Activated CD8-positive, alpha-beta memory T cell treated with anti-CD3 and anti-CD28 coated beads for 1 hour (primary cell): ENCODE results near the gene PCDH12.

Experiments
- DNase-seq, 2 donors: peaks; one replicate each; pipeline ENCODE4 v3.0.0-alpha.2; 2020; ENCODE audit warnings: low read depth in 1 of 2; ENCODE audit errors: extremely low read depth in 1 of 2

The PCDH12 gene

GRCh38 chr5:141910271-141910673 lies 47.7 kb downstream of the PCDH12 start:
- no peak for DNase-seq

DNA sequence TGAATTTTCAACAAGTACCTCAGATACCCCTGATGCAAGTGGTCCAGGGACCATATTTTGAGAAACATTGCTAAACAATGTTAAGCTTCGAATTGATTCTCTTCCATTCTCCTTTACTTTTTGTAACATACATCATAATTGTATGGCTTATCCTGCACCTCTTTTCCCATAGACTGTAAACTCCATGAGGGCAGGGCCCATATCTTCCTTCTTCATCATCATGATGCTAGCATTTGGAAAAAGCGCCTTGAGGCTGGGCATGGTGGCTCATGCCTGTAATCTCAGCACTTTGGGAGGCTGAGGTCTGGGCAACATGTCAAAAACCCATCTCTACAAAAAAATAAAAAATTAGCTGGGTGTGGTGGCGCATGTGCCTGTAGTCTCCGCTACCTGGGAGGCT lies 48.8 kb downstream of the PCDH12 start:
- DNase-seq, result no peak

DNA sequence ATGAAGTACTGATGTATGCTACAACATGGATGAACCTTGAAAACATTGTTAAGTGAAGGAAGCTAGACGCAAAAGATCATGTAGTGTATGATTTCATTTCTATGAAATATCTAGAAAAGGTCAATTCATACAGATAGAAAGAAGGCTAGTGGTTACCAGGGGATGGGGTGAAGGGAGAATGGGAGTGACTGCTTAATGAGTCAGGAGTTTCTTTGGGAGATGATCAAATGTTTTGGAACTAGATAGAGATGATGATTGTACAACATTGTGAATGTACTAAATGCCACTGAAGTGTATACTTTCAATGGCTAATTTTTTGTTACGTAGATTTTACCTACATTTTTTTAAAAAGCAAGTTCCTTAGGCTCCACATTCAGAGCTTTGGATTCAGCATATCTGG lies 49.2 kb downstream of the PCDH12 start:
- DNase-seq, result no peak

DNA sequence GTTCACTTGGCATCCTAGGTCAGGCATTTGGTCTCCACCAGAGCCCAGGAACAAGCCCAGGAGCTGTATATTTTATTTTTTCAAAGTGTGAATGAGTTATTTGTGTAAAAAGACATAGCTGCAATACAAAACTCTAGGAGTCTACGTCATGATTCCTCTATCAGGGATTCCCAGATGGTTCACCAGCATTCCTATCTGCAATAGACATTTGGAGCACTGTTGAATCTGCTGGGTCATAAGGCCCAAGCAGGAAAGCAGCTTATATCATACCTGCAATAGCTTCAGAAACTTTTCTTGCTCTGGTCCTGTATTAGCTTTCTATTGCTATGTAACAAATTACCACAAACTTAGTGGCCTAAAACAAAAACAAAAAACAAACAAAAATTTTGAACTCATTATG lies 51.0 kb downstream of the PCDH12 start:
- no peak for DNase-seq

DNA sequence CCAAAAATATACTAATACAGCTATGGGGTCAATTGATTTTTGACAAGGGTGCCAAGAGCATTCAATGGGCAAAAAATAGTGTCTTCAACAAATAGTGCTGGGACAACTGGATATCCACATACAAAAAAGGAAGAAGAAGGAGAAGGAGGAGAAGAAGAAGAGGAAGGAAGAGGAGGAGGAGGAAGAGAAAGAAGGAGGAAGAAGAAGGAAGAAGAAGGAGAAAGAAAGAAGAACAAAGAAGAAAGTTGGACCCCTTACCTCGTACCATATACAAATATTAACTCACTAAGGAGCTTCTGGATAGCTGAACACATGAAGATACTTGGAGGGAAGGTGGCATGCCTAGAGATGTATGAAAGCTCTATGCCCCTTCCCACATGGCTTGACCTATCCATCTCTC lies 51.5 kb downstream of the PCDH12 start:
- DNase-seq, result no peak

GRCh38 chr5:141904551-141904950 lies 53.5 kb downstream of the PCDH12 start:
- no peak for DNase-seq

DNA sequence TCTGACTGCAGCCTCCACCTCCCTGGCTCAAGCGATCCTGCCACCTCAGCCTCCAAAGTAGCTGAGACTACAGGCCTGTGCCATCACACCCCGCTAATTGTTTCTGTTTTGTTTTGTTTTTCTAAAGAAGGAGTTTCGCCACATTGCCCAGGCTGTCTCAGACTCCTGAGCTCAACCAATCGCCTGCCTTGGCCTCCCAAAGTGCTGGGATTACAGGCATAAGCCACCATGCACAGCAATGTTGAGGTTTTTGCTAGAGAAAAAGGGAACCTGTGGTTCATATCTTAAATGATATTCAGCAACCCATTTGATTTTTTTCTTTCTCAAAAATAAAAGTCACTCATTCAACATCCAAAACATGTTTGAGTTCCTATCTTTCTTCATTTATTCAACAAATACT lies 54.7 kb downstream of the PCDH12 start:
- no peak for DNase-seq

DNA sequence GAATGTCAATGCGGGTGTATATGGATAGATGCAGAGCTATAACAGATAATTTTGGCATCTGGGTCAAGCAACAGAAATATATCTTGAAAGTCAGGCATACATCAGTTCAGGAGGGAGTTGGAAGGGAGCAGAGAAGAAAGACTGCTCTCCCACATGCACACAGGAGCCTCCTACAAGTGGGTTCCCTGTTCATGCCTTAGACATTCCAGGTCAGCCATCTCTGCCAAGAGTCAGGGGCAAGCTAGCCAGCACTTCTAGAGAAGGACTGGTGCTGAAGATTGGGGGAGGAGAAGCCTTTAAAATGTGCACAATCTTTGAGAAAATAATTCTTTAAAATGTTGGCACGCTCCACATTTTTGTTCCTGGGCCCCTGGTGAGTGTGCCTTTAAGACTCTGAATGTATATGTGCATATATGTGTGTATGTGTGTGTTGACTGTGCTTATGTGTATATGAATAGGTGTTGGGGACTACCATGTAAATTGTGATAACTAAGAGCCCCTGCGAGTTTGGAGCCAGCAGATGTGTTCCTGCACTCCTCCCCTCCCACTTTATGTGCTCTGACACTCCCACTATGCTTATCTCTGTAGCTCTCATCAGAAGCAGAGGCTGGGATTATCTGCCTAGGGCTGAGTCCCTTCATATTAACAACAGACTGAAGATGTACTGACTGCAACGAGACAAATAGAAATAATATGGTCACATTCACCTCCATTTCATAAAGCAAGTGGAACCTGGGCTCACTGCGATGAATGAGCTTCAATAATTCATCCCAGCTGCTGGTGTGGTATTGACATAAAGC lies 55.8 kb downstream of the PCDH12 start:
- DNase-seq, result no peak

- DNase-seq, result no peak
Observed at GRCh38 chr5:141898448-141899049, 59.5 kb downstream of the PCDH12 start.

DNA sequence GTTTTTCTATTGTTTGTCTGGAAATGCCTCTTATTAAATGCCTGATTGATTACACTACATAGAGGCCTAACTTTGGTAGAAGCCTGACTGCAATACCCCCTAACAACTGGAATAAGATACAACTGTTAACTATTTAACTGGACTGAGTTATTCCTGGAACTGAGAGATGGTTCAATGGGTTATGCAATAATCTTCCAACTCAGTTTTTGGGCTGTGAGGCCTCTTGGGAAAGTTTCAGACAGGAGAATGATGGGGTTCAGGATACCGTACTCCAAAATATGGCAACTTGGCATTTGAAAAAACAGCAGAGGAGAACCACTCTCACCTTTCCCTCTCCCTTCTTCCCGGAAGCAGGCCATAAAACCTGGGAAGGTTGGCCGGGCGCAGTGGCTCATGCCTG lies 60.6 kb downstream of the PCDH12 start:
- no peak for DNase-seq
